ENCODE data around the gene BEX5. TPM values are rescaled to one million over a fixed set of nuclear protein-coding genes. Genes with fewer than 3 reads are reported as not detected.

Gene BEX5
- total and polyA plus RNA-seq, 9 of the 15 experiments (the other 6 are each of a cell fraction or from before 2014, with no cell fraction given): 0.49 to 3.2 (median 1.6) TPM

GRCh38 chrX:102154900-102155805 lies 624 bp downstream of the BEX5 start:
- Histone ChIP-seq H2AFZ (ENCODE audit: low read depth, low read length) (peak overlapping the region; percentile 59), H3K9ac (ENCODE audit: insufficient read depth in 1 of 2, low read depth in 2 of 2, low read length in 2 of 2) (peak overlapping the region in 1 of 2 experiments; percentile 78; a peak in 1 of 4 replicates), H3K36me3 (ENCODE audit: control insufficient read depth, insufficient read depth, low read length) (no peaks in the 10 kb centered on the region), H3K27ac (ENCODE audit: extremely low read depth, low read depth, low read length) (no peak overlapping the region), H4K20me1 (replicated peaks; ENCODE audit: control insufficient read depth, insufficient read depth, low read length) (no peaks in the 10 kb centered on the region), H3K27me3 (ENCODE audit: control insufficient read depth in 2 of 2, insufficient read depth in 2 of 2, low read length in 2 of 2) (no peaks in the 10 kb centered on the region), H3K9me3 (replicated peaks; ENCODE audit: control insufficient read depth, insufficient read depth, low read depth, low read length) (no peaks in the 10 kb centered on the region), H3K79me2 (ENCODE audit: control insufficient read depth, insufficient read depth, low read length) (no peaks in the 10 kb centered on the region), H3K4me2 (ENCODE audit: insufficient read depth, low read length) (peak overlapping the region; percentile 65), H3K9me1 (ENCODE audit: control insufficient read depth, insufficient read depth, low read length) (no peaks in the 10 kb centered on the region), H3K4me3 (peak overlapping the region; percentile 38), H3K4me1 (replicated peaks in 1 of 2; ENCODE audit: control insufficient read depth in 2 of 2, insufficient read depth in 2 of 2, low read length in 2 of 2) (no peaks in the 10 kb centered on the region; a peak in 1 of 5 replicates)
- DNase-seq (ENCODE audit: extremely low read depth in 1 of 4, low spot score in 3 of 4): no peak
- TSS peak; percentile 63 for BruUV-seq (replicated peaks)
- ChIA-PET CTCF (ENCODE audit: low intra/inter-chr PET ratio) (no interaction called here), POLR2A (interaction anchor here (0.5 kb wide), 1 partner anchor 30 kb away, joined by 3 read pairs; no protein-coding TSS in a partner anchor)
- FAIRE-seq: no peak
- WGBS (ENCODE audit: insufficient coverage, low coverage, missing lambda C conversion rate): 4% methylated on average over 29 of the region's 32 CpGs
- ATAC-seq: peak; percentile 58
- intact Hi-C loops (cut with micrococcal nuclease) (no loop called here), in situ Hi-C loops (cut with MboI) (loop anchor here (25.0 kb wide), 1 partner anchor 307 kb away; the partner anchor contains the start of gene TCP11X2)
- no peak for TF ChIP-seq ZNF655 (CRISPR knock-in tag; IDR thresholded peaks at IDR 0.05)
- no peak for TF ChIP-seq ZNF707 (CRISPR knock-in tag; conservative IDR thresholded peaks at IDR 0.05)
- TF ChIP-seq HOMEZ (CRISPR knock-in tag; IDR thresholded peaks at IDR 0.05): no peak
- no peak for TF ChIP-seq TEAD2 (tag; IDR thresholded peaks at IDR 0.05)
- no peak for TF ChIP-seq ZNF239 (CRISPR knock-in tag; IDR thresholded peaks at IDR 0.05)
- no peak for TF ChIP-seq MAFG (tag; conservative IDR thresholded peaks at IDR 0.05)
- TF ChIP-seq ID3 (CRISPR knock-in tag; IDR thresholded peaks at IDR 0.05): no peak
- TF ChIP-seq ID3 (tag; IDR thresholded peaks at IDR 0.05): no peak
- TF ChIP-seq EHMT2 (IDR thresholded peaks at IDR 0.05): no peak
- TF ChIP-seq PTBP1 (IDR thresholded peaks at IDR 0.05; ENCODE audit: low read depth, low read length): no peak
- TF ChIP-seq ZNF445 (CRISPR knock-in tag; IDR thresholded peaks at IDR 0.05; ENCODE audit: low read depth): no peak
- TF ChIP-seq MIER1 (IDR thresholded peaks at IDR 0.05; ENCODE audit: low read depth): no peak
- no peak for TF ChIP-seq EGR1 (conservative IDR thresholded peaks at IDR 0.05)

All from K562 (cell line).